Neural crest cell (in vitro differentiated cells): ENCODE data around the gene ZFAND2A. TPM values are rescaled to one million over a fixed set of nuclear protein-coding genes. Genes with fewer than 3 reads are reported as not detected.

Experiments used
- DNase-seq: peaks from one replicate; pipeline ENCODE4 v3.0.0; 2021; ENCODE audit warnings: low read depth, mixed read lengths, low spot score
- H3K27ac Mint-ChIP-seq: one replicate; pipeline ENCODE4 v1.8.0; 2021; ENCODE audit warnings: mild to moderate bottlenecking, mixed read lengths; ENCODE audit not compliant: unreplicated experiment
- H3K27me3 Mint-ChIP-seq: 2 replicates; pipeline ENCODE4 v1.8.0; 2021; ENCODE audit warnings: low read depth, mild to moderate bottlenecking, mixed read lengths
- H3K36me3 Mint-ChIP-seq: 2 replicates; pipeline ENCODE4 v1.8.0; 2021; ENCODE audit warnings: low read depth, mild to moderate bottlenecking, mixed read lengths
- H3K4me1 Mint-ChIP-seq: 2 replicates; pipeline ENCODE4 v1.8.0; 2021; ENCODE audit warnings: mixed read lengths
- H3K4me3 Mint-ChIP-seq: one replicate; pipeline ENCODE4 v1.8.0; 2021; ENCODE audit warnings: mild to moderate bottlenecking, mixed read lengths
- H3K9me3 Mint-ChIP-seq: 2 replicates; pipeline ENCODE4 v1.8.0; 2021; ENCODE audit warnings: mixed read lengths
- total RNA-seq: library from RNA; stranded (reverse); gene quantifications from 2 replicates; pipeline ENCODE4 v1.2.1, GENCODE V29; 2021
- TF ChIP-seq, protein P1 (sequence below): fragments of 200-600 bp; sonication (generic); conservative IDR thresholded peaks from 2 replicates; pipeline ENCODE4 v1.5.0; 2021; ENCODE audit warnings: antibody characterized with exemption, mild to moderate bottlenecking

Gene ZFAND2A
- total RNA-seq, 1 donor from 2014 or later = 13.6 TPM

- TF ChIP-seq, protein P1, sequence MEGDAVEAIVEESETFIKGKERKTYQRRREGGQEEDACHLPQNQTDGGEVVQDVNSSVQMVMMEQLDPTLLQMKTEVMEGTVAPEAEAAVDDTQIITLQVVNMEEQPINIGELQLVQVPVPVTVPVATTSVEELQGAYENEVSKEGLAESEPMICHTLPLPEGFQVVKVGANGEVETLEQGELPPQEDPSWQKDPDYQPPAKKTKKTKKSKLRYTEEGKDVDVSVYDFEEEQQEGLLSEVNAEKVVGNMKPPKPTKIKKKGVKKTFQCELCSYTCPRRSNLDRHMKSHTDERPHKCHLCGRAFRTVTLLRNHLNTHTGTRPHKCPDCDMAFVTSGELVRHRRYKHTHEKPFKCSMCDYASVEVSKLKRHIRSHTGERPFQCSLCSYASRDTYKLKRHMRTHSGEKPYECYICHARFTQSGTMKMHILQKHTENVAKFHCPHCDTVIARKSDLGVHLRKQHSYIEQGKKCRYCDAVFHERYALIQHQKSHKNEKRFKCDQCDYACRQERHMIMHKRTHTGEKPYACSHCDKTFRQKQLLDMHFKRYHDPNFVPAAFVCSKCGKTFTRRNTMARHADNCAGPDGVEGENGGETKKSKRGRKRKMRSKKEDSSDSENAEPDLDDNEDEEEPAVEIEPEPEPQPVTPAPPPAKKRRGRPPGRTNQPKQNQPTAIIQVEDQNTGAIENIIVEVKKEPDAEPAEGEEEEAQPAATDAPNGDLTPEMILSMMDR = no peak
- Mint-ChIP-seq H3K4me1 (no peaks in the 10 kb centered on the region), H3K4me3 (no peak overlapping the region), H3K27me3 (no peaks in the 10 kb centered on the region), H3K36me3 (peaks cover 3% of the 10 kb centered on the region), H3K9me3 (no peaks in the 10 kb centered on the region), H3K27ac (no peak overlapping the region)
- DNase-seq = no peak
Measured at GRCh38 chr7:1111156-1111555, 48.8 kb downstream of the ZFAND2A start.

- no peaks in the 10 kb centered on the region for H3K9me3 Mint-ChIP-seq
- no peaks in the 10 kb centered on the region for H3K36me3 Mint-ChIP-seq
- TF ChIP-seq, protein P1 = no peak
- no peak overlapping the region for H3K27ac Mint-ChIP-seq
- no peak for DNase-seq
- no peaks in the 10 kb centered on the region for H3K27me3 Mint-ChIP-seq
- no peak overlapping the region for H3K4me3 Mint-ChIP-seq
- H3K4me1 Mint-ChIP-seq = no peaks in the 10 kb centered on the region
Measured at GRCh38 chr7:1110358-1110757, 49.6 kb downstream of the ZFAND2A start.

DNA sequence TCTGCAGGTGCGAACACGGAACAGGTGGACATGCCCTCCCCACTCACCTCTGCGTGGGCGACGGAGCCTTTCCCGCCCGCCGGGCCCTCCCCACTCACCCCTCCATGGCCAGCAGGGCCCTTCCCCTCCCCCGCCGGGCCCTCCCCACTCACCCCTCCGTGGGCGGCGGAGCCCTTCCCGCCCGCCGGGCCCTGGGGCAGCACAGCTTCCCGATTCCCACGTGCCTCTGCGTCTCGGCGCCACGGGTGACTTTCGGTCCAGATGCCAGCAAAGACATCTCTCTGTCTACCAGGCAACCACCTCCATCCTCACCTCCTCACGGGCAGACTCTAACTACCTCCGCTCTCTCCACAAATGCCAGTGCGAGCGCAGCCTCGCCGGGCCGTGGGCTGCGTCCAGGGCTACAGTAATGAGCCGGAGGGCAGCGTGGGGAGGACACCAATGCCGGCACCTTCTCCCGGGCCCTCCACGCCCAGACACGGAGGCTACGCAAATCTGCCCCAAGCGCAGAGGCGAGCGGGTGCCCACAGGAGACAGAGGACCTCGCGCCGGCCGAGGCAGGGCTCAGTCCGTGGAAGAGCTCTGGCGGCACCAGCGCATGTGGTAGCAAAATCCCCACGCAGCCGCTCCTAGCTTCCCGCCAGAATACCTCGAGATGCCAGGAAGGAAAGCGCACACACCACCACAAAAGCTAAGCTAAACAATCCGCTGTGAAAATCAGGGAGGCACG lies 50.2 kb downstream of the ZFAND2A start:
- H3K36me3 Mint-ChIP-seq = no peaks in the 10 kb centered on the region
- no peak overlapping the region for H3K27ac Mint-ChIP-seq
- H3K4me3 Mint-ChIP-seq = no peak overlapping the region
- no peaks in the 10 kb centered on the region for H3K27me3 Mint-ChIP-seq
- no peaks in the 10 kb centered on the region for H3K9me3 Mint-ChIP-seq
- peaks cover 6% of the 10 kb centered on the region for H3K4me1 Mint-ChIP-seq
- no peak for DNase-seq
- TF ChIP-seq, protein P1 = no peak

DNA sequence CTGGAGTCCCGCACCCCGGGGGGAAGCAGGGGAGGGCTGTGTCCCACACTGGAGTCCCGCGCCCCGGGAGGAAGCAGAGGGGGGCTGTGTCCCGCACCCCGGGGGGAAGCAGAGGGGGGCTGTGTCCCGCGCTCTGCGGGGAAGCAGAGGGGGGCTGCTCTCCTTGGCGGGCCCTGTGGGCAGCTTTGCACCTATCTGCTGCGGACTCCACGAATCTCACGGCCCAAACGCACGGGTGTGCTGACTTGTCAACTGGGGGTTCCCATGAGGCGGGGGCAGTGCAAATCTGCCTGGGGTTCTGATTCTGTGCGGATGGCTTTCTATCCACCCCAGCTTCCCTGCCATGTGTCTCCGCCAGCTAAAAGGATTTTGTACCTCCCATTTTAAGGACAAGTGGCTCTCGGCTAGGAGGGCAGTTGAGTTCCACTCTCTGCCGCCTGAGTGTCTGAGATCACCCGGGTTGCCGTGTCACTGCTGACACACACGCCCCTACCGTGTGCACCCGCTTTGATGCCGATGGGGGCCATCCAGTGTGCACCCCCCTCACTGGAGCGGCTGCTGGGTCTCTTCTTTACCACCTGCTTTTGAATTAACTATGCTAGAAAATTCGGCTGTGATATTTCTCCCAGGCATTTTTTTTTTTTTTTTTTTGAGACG lies 51.6 kb downstream of the ZFAND2A start:
- Mint-ChIP-seq H3K9me3 (no peaks in the 10 kb centered on the region), H3K4me3 (no peak overlapping the region), H3K36me3 (no peaks in the 10 kb centered on the region), H3K27me3 (no peaks in the 10 kb centered on the region), H3K27ac (no peak overlapping the region), H3K4me1 (peaks cover 8% of the 10 kb centered on the region)
- TF ChIP-seq, protein P1 = no peak
- no peak for DNase-seq

GRCh38 chr7:1106793-1107421 lies 53.1 kb downstream of the ZFAND2A start:
- Mint-ChIP-seq H3K9me3 (no peaks in the 10 kb centered on the region), H3K36me3 (no peaks in the 10 kb centered on the region), H3K27ac (no peak overlapping the region), H3K4me1 (peaks cover 10% of the 10 kb centered on the region), H3K27me3 (no peaks in the 10 kb centered on the region), H3K4me3 (no peak overlapping the region)
- DNase-seq = no peak
- TF ChIP-seq, protein P1 = no peak
